Inflammatory macrophage treated with lipopolysaccharide for 4 hours (primary cell): ENCODE data around the gene ATP1A3.
"Not testable (repeated sequence)": the region's sequence is repeated elsewhere in the genome, so short reads cannot be mapped to it uniquely, and the experiment has no call there.

ENCODE experiments used
- DNase-seq: peaks from one replicate; pipeline ENCODE4 v3.0.0-alpha.2; 2020

ATP1A3 gene

DNA sequence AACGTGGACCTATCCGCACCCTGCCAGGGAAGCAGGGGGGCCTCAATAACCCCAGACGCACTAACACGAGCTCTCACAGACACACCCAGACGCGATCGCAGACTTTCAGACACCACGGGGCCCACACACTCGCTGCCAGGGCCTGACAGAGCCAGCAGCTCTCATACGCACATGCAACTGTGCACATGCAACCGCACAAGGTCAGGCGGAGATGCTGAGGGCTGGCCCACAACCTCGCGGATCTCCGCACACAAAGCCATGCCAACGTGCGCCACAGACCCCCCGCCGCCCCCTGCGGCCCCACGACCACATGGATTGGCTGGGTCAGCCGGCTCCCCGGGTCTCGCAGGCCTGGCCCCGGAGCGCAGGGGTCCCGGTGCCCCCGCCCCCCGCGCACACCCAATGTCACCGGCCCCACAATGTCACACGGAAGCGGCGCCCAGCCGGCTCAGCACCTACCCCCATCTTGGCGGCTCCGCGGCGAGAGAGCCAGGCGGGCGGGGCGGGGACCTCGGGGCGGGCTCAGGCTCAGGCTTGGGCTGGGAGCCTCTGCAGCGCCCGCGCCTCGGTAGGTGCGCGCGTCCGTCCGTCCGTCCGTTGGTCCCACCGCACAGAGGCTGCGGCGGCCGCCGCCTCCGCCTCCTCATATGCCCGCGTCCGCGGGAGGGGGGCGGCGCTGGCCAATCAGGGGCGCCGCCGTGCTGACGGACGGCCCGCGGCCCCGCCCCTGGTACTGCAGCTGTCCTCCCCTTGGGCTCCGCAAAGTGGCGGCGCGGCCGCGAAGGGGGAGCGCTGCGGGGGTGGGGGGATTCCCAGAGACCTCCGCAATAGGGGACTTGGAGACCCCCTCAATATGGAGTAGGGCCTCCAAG, at the start of gene ATP1A3:
Gene ATP1A3, minus strand, starts transcription at position 619 of the 872 bp plus-strand sequence. Its CDS starts 154 bp downstream, at position 465.
- peak; percentile 39 for DNase-seq

DNA sequence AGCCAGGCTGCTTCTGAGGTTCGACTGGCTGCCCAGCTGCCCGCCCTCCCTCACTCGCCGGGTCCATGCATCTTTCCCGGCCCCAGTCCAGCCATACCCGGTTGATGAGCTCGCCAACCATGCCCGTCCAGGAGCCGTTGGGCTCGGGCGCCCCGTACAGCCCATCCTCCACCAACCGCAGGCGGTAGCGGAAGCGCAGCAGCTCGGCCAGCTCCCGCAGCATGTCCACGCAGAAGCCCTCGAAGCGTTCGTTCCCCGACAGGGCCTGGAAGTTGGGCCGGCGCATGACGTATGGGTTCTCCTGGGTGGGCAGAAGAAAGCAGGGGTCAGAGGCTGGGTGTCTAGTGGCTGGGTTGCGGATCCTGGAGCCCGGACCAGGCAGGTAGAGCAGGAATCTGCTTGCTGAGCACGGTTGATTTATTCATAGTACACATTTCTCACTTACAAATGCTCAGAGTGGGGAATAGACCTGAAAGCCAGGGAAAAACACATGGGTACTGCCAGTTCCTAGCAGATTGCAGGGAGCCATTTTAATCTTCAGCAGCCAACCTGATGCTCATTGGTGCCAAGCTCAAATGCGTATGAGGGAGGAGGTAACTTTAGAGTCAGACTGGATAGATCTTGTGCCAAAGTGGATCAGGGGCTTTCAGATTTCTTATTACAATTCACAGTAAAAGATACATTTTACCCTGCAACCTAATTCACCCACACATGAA, 48.6 kb upstream of the ATP1A3 start:
- no peak for DNase-seq

DNA sequence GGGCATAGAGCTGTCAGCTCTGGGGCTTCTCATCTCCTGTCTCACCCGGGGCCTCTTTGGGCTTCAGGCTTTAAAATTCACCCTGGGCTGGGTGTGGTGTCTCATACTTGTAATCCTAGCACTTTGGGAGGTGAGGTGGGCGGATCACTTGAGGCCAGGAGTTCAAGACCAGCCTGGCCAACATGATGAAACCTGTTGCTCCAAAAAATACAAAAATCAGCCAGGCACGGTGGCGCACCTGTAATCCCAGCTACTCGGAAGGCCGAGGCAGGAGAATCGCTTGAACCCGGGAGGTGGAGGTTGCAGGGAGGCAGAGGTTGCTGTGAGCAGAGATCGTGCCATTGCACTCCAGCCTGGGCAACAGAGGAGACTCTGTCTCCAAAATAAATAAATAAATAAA, 46.5 kb upstream of the ATP1A3 start:
- DNase-seq = not testable (repeated sequence)

DNA sequence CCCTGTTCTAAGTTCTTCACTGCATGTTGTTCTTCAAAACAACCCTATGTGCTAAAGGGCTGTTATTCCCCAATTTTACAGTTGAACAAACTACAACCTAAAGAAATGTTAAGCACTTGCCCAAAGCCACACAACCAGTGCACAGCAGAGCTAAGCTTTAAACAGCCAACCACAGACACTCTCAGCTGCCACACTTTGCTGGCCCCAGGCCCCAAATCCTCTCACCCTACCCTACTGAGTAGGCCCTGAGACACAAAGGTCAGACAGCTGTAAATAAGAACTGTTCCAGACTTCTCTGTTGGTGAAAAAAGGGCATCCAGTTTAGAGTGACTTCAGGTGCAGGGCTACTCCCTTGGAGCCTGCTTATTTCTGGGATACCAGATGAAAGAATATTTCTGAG, 46.0 kb upstream of the ATP1A3 start:
- DNase-seq = no peak

DNA sequence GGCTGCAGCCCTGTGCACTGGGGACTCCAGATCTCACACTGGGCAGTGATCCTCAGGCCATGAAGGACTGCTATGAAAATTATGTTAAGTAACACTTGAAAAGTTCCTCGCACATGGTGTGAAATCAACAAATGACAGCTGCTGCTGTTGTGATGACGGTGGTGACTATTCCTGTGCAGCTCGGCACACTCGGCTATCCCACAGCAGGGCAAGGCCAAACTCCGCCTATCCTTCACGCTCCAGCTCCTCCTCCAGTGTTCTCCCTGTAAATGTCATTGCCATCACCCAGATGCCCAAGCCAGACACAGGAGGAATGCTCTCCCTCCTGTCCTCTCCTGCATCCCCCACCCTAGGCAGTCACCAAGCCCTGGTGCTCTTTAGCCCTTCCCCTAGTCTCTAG, 44.6 kb upstream of the ATP1A3 start:
- no peak for DNase-seq

DNA sequence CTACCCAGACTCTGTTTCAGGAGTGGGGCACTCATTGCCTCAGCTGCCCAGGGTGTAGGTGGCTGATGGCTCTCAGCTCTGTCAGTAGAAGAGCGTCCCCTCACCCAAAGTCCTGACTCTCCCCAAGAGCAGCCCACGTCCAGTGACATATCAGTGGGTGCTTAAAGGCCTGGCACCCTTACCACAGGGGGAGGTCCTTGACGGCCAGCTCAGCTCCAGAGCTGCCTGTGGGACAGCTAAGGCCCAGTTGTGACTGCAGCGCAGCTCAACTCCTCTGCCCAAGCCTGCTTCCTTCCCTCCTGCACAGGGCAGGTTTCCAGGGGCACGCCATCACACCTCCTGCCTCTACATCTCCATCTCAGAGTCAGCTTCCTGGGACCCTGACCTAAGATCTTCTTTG, 43.6 kb upstream of the ATP1A3 start:
- DNase-seq = no peak

DNA sequence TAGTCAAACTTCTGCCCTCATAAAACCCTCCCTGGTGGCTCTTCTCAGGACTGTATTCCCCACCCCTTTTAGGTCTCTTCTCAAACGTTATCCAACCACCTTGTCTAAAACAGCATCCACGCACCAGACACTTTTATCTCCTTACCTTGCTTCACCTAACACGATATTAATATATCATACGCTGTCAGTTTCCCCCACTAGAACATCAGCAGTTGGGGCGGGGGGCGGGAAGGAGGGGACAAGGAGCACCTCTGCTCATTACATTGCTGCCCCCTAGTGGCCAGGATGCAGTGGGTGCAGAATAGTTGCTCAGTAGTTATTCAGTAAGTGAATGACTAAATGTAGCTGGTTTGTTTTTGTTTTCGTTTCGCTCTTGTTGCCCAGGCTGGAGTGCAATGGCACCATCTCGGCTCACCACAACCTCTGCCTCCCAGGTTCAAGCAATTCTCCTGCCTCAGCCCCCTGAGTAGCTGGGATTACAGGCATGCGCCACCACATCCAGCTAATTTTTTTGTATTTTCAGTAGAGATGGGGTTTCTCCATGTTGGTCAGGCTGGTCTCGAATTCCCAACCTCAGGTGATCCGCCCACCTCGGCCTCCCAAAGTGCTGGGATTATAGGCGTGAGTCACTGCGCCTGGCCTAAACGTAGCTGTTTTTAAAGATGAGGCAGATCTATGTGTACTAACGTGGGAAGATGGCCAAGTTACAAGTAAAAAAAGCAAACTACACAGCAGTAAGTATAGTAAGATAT, 40.8 kb upstream of the ATP1A3 start:
- peak; percentile 79 for DNase-seq

DNA sequence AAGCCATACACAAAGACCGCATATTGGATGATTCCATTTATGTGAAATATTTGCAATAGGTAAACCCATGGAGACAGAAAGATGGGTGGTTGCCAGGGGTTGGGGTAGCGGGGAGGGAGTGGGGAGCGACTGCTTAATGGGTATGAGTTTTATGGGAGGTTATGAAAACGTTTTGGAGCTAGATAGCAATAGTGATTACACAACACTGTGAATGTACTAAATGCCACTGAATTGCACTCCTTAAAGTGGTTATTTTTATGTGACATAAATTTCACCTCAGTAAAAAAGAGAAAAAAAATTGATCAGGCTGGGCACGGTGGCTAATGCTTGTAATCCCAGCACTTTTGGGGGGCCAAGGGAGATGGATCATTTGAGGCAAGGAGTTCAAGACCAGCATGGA, 39.4 kb upstream of the ATP1A3 start:
- DNase-seq = no peak

DNA sequence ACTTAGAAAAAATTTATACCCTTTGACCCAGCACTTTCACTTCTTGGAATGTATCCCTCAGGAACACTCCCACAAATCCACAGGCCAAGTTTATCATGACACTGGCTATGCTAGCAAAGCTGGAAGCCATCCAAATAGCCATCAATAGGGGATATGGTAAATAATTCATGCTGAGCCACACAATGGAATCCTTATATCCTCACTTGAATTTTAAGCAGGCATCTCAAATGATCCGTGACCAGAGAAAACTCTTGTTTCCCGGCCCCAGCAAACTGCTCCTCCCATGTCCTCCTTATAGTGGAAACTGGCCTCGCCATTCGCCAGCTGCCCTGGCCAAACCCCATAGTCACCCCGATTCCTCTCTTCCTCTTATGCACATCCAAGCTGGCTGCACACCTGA, 38.4 kb upstream of the ATP1A3 start:
- no peak for DNase-seq

DNA sequence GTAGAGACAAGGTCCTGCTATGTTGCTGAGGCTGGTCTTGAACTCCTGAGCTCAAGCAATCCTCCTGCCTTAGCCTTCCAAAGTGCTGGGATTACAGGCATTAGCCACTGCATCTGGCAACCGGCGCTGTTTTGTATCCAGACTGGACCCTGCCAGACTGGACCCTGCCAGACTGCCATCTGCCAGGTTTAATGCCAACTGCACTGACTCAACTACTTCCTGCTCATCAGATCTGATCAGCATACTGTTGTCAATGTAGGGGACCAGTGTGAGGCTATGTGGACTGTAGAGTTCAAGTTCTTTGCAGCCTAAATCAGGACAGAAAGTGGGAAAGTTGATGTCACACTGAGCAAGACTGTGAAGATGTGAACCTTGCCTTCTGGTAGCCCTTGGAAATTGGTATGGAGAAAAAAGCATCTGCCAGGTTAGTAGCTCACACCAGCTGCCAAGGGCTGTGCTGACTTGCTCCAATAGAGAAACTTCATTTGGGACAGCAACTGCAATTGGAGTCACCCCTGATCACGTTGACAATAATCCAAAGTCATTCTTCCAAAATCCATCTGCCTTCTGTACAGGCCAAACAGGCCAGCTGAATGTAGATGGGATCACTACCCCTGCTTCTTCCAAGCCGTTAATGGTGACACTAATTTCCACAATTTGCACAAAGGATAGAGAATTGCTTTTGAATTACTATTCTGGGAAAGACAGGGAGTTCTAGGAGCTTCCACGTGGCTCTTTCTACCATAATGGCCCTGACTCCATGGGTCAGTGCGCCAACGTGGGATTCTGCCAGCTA, 36.8 kb upstream of the ATP1A3 start:
- DNase-seq = no peak

DNA sequence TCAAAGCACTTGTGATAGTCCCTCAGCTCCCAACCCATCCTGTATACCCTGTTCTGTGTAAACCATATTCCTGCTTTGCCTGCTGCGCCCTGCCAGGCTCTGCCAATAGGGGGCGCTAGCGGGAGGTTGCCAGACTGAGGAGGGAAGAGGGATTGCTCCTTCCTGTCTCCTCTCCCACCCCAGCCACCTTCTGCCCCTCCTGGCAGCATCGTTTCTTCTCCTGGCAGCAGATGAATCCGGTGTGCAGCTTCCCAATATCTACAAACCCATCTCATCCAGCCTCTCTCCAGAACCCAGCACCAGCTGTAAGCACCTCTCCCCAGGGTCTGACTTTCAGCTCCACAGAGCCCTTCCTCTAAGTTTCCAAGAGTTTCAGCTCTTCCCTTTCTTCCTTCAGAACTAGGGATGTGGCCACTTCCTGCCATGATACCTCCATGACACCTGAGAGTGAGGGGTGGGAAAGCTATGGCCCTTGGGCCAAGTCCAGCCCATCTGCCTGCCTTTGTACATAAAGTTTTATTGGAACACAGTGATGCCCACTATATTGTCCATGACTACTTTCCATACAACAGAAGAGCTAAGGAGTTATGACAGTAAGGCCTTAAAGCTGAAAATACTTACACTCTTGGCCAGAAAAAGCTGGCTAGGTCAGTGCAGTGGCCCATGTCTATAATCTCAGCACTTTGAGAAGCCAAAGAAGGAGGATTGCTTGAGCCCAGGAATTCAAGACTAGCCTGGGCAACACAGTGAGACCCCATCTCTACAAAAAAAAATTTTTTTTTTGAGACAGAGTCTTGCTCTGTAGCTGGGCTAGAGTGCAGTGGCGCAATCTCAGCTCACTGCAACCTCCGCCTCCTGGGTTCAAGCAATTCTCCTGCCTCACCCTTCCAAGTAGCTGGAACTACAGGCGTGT, 34.5 kb upstream of the ATP1A3 start:
- peak; percentile 8 for DNase-seq

DNA sequence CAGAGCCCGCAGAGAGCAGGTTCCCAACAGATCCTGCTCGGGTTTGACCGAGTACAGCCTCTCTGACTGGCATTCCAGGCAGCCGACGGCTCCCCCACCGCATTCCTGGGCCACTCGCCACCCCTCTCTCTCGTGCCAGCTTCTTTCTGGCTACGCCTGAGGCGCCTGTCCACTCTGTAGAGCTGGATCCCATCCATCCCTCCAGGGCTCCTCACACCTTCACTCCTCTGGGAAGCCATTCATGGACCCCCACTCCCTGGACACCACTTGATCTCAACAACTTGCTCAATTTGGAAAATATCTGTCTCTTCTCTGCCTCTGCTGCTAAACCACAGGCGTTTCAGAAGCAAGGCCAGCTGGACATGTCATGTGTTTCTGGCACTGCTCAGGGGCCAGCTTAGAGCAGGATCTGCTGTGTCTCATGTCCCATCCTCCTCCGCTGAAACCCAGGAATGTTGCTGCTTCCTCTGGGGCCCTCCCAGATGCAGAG, 30.6 kb upstream of the ATP1A3 start:
- DNase-seq = no peak

DNA sequence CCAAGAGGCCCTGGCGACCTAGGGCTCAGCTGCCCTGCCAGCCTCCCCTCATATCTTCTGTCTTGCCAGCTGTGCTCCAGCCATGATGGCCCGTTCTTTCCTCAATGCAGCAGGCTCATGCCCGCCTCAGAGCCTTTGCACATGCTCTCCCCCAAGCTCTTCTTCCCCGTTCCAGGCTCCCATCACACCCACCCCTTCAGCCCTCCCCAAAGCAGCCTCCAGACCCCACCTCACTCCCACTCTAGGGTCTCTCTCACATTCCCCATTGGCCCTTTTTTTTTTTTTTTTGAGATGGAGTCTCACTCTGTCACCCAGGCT, 29.9 kb upstream of the ATP1A3 start:
- no peak for DNase-seq

DNA sequence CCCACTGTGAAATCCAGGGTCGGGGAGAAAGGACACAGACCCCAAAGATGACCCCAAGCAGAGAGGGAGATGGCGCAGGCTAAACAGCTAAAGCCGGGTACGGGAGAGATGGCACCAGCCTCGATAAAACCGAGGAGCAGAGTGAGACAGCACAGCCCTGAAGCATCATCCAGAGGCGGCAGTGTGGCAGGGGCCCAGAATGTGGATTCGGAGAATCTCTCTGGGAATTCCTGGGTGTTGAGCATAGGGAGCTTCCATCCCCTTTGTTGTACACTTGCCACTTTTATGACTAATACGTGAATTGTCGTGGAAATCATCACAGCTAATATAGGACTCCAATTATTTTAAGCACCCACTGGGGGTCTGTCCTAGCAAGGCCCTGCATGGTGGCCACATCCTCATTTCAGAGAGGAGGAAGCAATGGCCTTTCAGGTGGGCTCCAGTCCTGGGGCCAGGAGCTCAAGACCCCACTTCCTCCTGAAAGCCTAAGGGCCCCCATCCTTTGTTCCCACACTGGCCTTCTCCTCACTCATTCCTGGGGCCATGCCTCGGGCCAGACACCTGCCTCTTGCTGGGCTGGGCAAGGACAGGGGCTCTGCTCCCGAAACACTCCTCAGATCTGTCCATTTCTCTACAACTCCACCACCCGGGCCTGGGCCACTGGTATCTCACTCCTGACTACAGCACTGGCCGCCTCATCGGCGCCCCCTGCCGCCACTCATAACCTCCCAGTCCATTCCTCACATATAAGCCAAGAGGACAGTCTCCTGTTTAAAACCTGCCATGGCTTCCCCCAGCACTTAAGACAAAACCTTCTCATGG, 29.3 kb upstream of the ATP1A3 start:
- no peak for DNase-seq

DNA sequence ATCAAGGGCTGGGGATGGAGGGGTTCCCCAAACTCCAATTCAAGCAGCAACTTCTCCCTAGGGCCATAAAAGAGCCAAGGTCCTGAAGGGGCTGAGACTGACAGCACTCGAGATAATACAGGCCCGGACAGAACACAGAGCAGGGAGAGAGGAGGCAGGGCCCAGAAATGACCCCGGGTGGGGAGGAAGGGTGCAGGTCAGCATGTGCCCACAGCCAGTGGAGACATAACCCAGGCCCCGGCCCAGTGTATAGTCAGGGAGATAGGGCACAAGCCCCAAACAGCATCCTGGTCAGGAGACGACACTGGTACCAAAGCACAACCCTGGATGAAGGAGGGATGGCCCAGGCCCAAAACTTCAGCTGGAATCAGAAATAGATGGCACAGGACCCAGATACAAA, 28.6 kb upstream of the ATP1A3 start:
- DNase-seq = no peak

DNA sequence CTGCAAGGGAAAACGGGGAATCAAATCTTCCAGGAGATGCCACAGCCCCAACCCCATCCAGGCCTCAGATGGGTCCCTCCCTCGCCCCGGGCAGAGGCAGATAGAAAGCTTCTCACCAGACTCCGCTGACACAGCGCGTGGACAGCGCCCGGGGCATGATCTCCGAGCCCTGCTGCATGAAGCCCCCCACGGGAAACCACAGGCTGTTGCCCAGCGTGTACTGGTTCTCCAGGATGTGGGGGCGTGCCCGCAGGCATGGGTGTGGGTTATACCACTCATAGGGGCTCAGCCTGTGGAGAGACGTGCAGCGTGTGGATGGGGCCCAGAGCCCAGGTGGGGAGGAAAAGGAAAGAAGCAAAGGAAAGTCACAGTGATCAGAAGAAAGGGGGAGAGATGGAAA, 27.2 kb upstream of the ATP1A3 start:
- no peak for DNase-seq

DNA sequence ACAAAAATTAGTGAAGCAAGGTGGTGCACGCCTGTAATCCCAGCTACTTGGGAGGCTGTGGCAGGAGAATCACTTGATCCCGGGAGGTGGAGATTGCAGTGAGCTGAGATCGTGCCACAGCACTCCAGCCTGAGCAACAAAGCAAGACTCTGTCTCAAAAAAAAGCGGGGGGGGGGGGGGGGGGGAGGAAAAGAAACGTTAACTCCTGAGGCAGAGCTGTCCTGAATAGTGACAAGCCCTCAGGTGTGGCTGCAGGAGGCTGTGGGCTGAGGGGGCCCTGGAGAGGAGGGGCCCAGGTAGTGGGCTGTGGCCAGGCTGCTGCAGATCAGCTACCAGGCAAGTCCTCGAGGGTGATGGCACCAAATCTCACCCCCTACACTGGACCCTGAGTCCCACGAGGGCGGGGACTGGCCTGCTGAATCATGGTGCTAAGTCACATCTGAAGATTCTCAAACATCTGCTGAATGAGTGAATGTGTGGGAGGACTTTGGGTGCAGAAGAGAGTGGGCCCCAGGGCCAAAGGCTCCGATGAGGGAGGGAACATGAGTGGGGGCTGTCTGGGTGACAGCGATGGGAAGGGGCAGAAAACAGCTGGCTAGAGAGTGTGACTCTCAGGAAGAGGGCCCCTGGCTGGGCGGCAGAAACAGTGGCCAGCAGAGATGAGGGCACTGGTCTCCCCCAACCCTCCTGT, 24.6 kb upstream of the ATP1A3 start:
- DNase-seq = no peak

DNA sequence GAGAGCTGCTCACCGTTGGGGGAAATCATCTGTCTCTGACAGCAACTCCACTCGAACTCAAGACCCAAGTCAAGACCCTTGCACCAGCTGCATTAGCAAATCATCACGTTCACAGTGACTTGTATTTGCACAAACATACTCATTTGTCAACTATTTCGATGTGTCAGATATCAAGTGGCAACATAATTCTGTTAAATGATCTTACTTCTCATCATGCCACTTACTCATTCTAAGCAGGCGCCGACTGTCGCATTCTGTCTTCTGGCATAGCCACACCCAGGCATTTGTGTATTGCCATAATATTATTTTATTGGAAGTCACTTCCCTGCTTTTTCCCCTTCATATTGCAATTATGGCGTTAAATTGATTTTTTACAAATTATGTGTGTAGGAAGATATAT, 23.0 kb upstream of the ATP1A3 start:
- no peak for DNase-seq

DNA sequence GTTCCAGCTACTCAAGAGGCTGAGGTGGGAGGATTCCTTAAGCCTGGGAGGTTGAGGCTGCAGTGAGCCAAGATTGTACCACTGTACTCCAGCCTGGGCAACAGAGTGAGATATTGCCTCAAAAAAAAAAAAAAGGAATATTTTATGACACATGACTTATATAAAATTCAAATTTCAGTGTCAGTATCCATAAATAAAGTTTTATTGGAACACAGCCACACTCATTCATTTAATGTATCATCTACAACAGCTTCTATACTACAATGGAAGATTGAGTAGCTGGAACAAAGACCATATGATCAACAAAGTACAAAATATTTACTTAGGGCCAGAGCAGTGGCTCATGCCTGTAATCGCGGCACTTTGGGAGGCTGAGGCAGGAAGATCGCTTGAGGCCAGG, 18.7 kb upstream of the ATP1A3 start:
- DNase-seq = not testable (repeated sequence)
